Measurements from ENCODE around the gene MKLN1. TPM values are rescaled to one million over a fixed set of nuclear protein-coding genes. Genes with fewer than 3 reads are reported as not detected.

The MKLN1 gene
- total and polyA plus RNA-seq, 10 of the 15 experiments (the other 5 are each of a cell fraction or from before 2014, with no cell fraction given), result 13.6 to 55.8 (median 29.3) TPM

DNA sequence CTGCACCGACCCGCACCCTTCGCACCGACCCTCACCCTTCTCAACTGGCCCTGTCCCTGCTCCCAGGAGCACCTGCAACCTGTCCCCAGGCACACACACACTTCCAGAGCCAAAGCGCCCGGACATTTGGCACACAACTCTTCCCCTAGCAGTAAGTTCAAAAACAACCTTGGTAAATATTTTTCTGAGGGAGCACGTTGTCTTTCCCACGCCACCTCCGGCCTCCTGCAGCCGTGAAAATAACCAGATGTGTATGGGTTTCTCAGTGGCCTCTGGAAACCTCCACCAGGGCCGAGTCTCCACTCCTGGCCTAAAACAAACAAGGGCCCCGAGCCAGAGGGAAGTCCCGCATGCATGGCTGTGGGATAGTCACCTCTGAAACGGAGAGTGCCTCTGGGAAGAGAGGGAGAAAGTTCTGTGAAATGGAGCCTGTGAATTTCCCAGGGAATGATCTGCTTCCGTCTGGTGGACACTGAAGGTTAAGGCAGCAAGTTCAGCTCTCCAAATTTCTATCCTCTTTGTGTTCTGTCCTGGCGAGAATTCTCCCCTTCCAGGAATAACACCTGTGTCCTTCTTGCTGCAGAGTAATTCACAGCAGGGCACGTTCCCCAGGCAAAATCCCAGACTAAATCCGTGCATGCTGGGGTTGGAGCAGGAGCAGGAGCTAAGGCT, 213.0 kb downstream of the MKLN1 start:
- ChIA-PET RAD21 (ENCODE audit: unreplicated experiment) (no interaction called here), POLR2A (interaction anchor here (0.6 kb wide), 1 partner anchor 1152 kb away, joined by 3 read pairs; no protein-coding TSS in a partner anchor), CTCF (no interaction called here), SMC1A (ENCODE audit: uncharacterized antibody, unreplicated experiment) (no interaction called here)
- no peaks in the 10 kb centered on the region for H3K79me2 ChIP-seq (ENCODE audit: control insufficient read depth, insufficient read depth, low read length)
- H3K4me3 ChIP-seq, result no peak overlapping the region
- H3K27me3 ChIP-seq (replicated peaks in 1 of 2; ENCODE audit: control insufficient read depth in 2 of 2, insufficient read depth in 2 of 2, low read length in 1 of 2), result no peaks in the 10 kb centered on the region
- in situ Hi-C loops (cut with MboI) (no loop called here), intact Hi-C loops (cut with micrococcal nuclease; ENCODE audit: unreplicated experiment) (loop anchor here (10.0 kb wide), 1 partner anchor 114 kb away; no protein-coding TSS in a partner anchor)
- ATAC-seq (no peak), FAIRE-seq (no peak), DNase-seq (ENCODE audit: low read depth, low spot score) (no peak)
- no peak overlapping the region for H2AFZ ChIP-seq (ENCODE audit: control insufficient read depth, low read depth, low read length)
- no peaks in the 10 kb centered on the region for H3K4me1 ChIP-seq (ENCODE audit: control insufficient read depth, insufficient read depth, low read length)
- no peaks in the 10 kb centered on the region for H3K36me3 ChIP-seq (ENCODE audit: control insufficient read depth in 2 of 2, insufficient read depth in 2 of 2, low read length in 1 of 2)
- H3K9me3 ChIP-seq (replicated peaks; ENCODE audit: control insufficient read depth, insufficient read depth, low read length), result no peaks in the 10 kb centered on the region
- WGBS (ENCODE audit: insufficient coverage, insufficient replicate concordance, low lambda C conversion rate, missing lambda C conversion rate), result 53% methylated on average over 18 of the region's 18 CpGs
- no peak overlapping the region for H3K9ac ChIP-seq (ENCODE audit: control insufficient read depth, insufficient read depth, low read length)
- H3K27ac ChIP-seq (ENCODE audit: control insufficient read depth, insufficient read depth), result no peak overlapping the region
- no TSS peak for BruUV-seq (replicated peaks)
- H4K20me1 ChIP-seq (ENCODE audit: control insufficient read depth, insufficient read depth), result no peaks in the 10 kb centered on the region
- TF ChIP-seq BMI1 (IDR thresholded peaks at IDR 0.05; ENCODE audit: borderline replicate concordance) (no peak), CHD4 (IDR thresholded peaks at IDR 0.05) (no peak), KLF5 (IDR thresholded peaks at IDR 0.05; ENCODE audit: partially characterized antibody) (no peak), TBL1XR1 (IDR thresholded peaks at IDR 0.05; ENCODE audit: low read depth, low read length) (no peak), NR2C1 (IDR thresholded peaks at IDR 0.05) (no peak), MYB (IDR thresholded peaks at IDR 0.05; ENCODE audit: borderline replicate concordance, low read depth, low read length) (no peak), POLR2AphosphoS5 (IDR thresholded peaks at IDR 0.05; ENCODE audit: low read length) (no peak)
- TF ChIP-seq, protein P1, sequence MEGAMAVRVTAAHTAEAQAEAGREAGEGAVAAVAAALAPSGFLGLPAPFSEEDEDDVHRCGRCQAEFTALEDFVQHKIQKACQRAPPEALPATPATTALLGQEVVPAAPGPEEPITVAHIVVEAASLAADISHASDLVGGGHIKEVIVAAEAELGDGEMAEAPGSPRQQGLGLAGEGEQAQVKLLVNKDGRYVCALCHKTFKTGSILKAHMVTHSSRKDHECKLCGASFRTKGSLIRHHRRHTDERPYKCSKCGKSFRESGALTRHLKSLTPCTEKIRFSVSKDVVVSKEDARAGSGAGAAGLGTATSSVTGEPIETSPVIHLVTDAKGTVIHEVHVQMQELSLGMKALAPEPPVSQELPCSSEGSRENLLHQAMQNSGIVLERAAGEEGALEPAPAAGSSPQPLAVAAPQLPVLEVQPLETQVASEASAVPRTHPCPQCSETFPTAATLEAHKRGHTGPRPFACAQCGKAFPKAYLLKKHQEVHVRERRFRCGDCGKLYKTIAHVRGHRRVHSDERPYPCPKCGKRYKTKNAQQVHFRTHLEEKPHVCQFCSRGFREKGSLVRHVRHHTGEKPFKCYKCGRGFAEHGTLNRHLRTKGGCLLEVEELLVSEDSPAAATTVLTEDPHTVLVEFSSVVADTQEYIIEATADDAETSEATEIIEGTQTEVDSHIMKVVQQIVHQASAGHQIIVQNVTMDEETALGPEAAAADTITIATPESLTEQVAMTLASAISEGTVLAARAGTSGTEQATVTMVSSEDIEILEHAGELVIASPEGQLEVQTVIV (IDR thresholded peaks at IDR 0.05; ENCODE audit: borderline replicate concordance, partially characterized antibody), result no peak
- TF ChIP-seq, protein P2, sequence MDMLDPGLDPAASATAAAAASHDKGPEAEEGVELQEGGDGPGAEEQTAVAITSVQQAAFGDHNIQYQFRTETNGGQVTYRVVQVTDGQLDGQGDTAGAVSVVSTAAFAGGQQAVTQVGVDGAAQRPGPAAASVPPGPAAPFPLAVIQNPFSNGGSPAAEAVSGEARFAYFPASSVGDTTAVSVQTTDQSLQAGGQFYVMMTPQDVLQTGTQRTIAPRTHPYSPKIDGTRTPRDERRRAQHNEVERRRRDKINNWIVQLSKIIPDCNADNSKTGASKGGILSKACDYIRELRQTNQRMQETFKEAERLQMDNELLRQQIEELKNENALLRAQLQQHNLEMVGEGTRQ (IDR thresholded peaks at IDR 0.05; ENCODE audit: borderline replicate concordance, low read depth, low read length), result no peak
- TF ChIP-seq, protein P3, sequence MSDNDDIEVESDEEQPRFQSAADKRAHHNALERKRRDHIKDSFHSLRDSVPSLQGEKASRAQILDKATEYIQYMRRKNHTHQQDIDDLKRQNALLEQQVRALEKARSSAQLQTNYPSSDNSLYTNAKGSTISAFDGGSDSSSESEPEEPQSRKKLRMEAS (IDR thresholded peaks at IDR 0.05; ENCODE audit: low read depth, low read length), result no peak
- TF ChIP-seq, protein P4, sequence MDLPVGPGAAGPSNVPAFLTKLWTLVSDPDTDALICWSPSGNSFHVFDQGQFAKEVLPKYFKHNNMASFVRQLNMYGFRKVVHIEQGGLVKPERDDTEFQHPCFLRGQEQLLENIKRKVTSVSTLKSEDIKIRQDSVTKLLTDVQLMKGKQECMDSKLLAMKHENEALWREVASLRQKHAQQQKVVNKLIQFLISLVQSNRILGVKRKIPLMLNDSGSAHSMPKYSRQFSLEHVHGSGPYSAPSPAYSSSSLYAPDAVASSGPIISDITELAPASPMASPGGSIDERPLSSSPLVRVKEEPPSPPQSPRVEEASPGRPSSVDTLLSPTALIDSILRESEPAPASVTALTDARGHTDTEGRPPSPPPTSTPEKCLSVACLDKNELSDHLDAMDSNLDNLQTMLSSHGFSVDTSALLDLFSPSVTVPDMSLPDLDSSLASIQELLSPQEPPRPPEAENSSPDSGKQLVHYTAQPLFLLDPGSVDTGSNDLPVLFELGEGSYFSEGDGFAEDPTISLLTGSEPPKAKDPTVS (IDR thresholded peaks at IDR 0.05; ENCODE audit: low read depth, low read length), result no peak
- TF ChIP-seq, protein P5, sequence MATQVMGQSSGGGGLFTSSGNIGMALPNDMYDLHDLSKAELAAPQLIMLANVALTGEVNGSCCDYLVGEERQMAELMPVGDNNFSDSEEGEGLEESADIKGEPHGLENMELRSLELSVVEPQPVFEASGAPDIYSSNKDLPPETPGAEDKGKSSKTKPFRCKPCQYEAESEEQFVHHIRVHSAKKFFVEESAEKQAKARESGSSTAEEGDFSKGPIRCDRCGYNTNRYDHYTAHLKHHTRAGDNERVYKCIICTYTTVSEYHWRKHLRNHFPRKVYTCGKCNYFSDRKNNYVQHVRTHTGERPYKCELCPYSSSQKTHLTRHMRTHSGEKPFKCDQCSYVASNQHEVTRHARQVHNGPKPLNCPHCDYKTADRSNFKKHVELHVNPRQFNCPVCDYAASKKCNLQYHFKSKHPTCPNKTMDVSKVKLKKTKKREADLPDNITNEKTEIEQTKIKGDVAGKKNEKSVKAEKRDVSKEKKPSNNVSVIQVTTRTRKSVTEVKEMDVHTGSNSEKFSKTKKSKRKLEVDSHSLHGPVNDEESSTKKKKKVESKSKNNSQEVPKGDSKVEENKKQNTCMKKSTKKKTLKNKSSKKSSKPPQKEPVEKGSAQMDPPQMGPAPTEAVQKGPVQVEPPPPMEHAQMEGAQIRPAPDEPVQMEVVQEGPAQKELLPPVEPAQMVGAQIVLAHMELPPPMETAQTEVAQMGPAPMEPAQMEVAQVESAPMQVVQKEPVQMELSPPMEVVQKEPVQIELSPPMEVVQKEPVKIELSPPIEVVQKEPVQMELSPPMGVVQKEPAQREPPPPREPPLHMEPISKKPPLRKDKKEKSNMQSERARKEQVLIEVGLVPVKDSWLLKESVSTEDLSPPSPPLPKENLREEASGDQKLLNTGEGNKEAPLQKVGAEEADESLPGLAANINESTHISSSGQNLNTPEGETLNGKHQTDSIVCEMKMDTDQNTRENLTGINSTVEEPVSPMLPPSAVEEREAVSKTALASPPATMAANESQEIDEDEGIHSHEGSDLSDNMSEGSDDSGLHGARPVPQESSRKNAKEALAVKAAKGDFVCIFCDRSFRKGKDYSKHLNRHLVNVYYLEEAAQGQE (IDR thresholded peaks at IDR 0.05; ENCODE audit: low read depth, low read length), result no peak
- no peak overlapping the region for H3K4me2 ChIP-seq (ENCODE audit: control insufficient read depth, insufficient read depth)

Data from GM12878 (cell line).